Peyer's patch (tissue), 4 donors: Measurements from ENCODE around the gene TMEM9.

Experiments used
- POLR2A ChIP-seq, 2 donors: fragments of 450-650 bp; IDR thresholded peaks; one replicate each; pipeline ENCODE4 v1.5.1; 2017; ENCODE audit warnings: antibody characterized with exemption in 2 of 2, mild to moderate bottlenecking in 2 of 2, moderate library complexity in 2 of 2
- TF ChIP-seq, protein P1 (sequence below), 6 experiments: fragments of 450-650 bp in 4 of 6; fragments of 200-600 bp in 2 of 6; sonication (generic) in 1 of 6; IDR thresholded peaks; one replicate each; pipeline ENCODE4 v1.5.1; 2017 to 2019; ENCODE audit warnings: antibody characterized with exemption in 6 of 6, mild to moderate bottlenecking in 3 of 6, moderate library complexity in 1 of 6

GRCh38 chr1:201116091-201116490 is 38.2 kb downstream of the TMEM9 start:
- TF ChIP-seq POLR2A (IDR thresholded peaks at IDR 0.05): no peak
- TF ChIP-seq, protein P1, sequence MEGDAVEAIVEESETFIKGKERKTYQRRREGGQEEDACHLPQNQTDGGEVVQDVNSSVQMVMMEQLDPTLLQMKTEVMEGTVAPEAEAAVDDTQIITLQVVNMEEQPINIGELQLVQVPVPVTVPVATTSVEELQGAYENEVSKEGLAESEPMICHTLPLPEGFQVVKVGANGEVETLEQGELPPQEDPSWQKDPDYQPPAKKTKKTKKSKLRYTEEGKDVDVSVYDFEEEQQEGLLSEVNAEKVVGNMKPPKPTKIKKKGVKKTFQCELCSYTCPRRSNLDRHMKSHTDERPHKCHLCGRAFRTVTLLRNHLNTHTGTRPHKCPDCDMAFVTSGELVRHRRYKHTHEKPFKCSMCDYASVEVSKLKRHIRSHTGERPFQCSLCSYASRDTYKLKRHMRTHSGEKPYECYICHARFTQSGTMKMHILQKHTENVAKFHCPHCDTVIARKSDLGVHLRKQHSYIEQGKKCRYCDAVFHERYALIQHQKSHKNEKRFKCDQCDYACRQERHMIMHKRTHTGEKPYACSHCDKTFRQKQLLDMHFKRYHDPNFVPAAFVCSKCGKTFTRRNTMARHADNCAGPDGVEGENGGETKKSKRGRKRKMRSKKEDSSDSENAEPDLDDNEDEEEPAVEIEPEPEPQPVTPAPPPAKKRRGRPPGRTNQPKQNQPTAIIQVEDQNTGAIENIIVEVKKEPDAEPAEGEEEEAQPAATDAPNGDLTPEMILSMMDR (IDR thresholded peaks at IDR 0.05): no peak
